PC-9 (cell line): ENCODE data around the gene TNFRSF1A. TPM values are rescaled to one million over a fixed set of nuclear protein-coding genes. Genes with fewer than 3 reads are reported as not detected.

Experiments
- BruUV-seq: library from RNA; stranded (reverse); fragments of 400-500 nt; replicated peaks from 2 replicates; lab custom pipeline; 2021; lab: Mats Ljungman, UMichigan
- CTCF ChIA-PET: fragments of 300-600 bp; sonication (Branson Sonifier 250); formaldehyde crosslinking; loops from one replicate; lab custom pipeline; 2022; ENCODE audit warnings: antibody characterized with exemption; lab: Charles Lee
- POLR2A ChIA-PET: fragments of 300-600 bp; sonication (Branson Sonifier 250); formaldehyde crosslinking; loops from one replicate; lab custom pipeline; 2022; ENCODE audit warnings: antibody characterized with exemption; ENCODE audit not compliant: unreplicated experiment; lab: Charles Lee
- DNase-seq, 2 experiments: peaks; one replicate each; pipeline versions ENCODE4 v3.0.0 to v3.0.0-alpha.2; 2015 to 2022; ENCODE audit warnings: mixed read lengths in 1 of 2
- H2AFZ ChIP-seq: fragments of 200-600 bp; sonication (generic); 2 replicates; pipeline ENCODE4 v1.8.1; 2017; ENCODE audit warnings: antibody characterized with exemption
- H3F3A ChIP-seq: fragments of 200-600 bp; sonication (generic); 2 replicates; pipeline ENCODE4 v1.8.1; 2017; ENCODE audit warnings: antibody characterized with exemption, mild to moderate bottlenecking, low read depth; ENCODE audit not compliant: insufficient read depth
- H3K27ac ChIP-seq: fragments of 200-600 bp; sonication (generic); 2 replicates; pipeline ENCODE4 v1.6.1; 2016; ENCODE audit warnings: mixed run types
- H3K27me3 ChIP-seq: fragments of 200-600 bp; sonication (generic); 2 replicates; pipeline ENCODE4 v1.6.1; 2016; ENCODE audit warnings: low read depth, mixed run types; ENCODE audit not compliant: insufficient read depth
- H3K36me3 ChIP-seq: fragments of 200-600 bp; sonication (generic); 2 replicates; pipeline ENCODE4 v1.6.1; 2016; ENCODE audit warnings: low read depth, mixed run types
- H3K4me1 ChIP-seq: fragments of 200-600 bp; sonication (generic); replicated peaks from 2 replicates; pipeline ENCODE4 v1.6.1; 2016; ENCODE audit warnings: mixed run types; ENCODE audit not compliant: insufficient read depth
- H3K4me2 ChIP-seq: fragments of 200-600 bp; sonication (generic); 2 replicates; pipeline ENCODE4 v1.6.1; 2017; ENCODE audit warnings: mixed run types
- H3K4me3 ChIP-seq: fragments of 200-600 bp; sonication (generic); 2 replicates; pipeline ENCODE4 v1.6.1; 2016; ENCODE audit warnings: mixed run types
- H3K79me2 ChIP-seq: fragments of 200-600 bp; sonication (generic); 2 replicates; pipeline ENCODE4 v1.6.1; 2017; ENCODE audit warnings: low read depth, mixed run types
- H3K9me2 ChIP-seq: fragments of 200-600 bp; sonication (generic); 2 replicates; pipeline ENCODE4 v1.8.1; 2017; ENCODE audit warnings: mild to moderate bottlenecking; ENCODE audit not compliant: insufficient read depth
- H3K9me3 ChIP-seq: fragments of 200-600 bp; sonication (generic); 2 replicates; pipeline ENCODE4 v1.8.1; 2016; ENCODE audit warnings: low read depth; ENCODE audit not compliant: insufficient read depth
- H4K20me1 ChIP-seq: fragments of 200-600 bp; sonication (generic); 2 replicates; pipeline ENCODE4 v1.8.1; 2017; ENCODE audit not compliant: insufficient read depth
- CTCF ChIP-seq: fragments of 200-600 bp; sonication (generic); conservative IDR thresholded peaks from 2 replicates; pipeline ENCODE4 v1.6.1; 2017; ENCODE audit warnings: mixed run types, antibody characterized with exemption, mild to moderate bottlenecking, moderate library complexity
- EZH2 ChIP-seq: fragments of 200-600 bp; sonication (generic); IDR thresholded peaks from 2 replicates; pipeline ENCODE4 v1.8.0; 2017; ENCODE audit warnings: antibody characterized with exemption, low read depth
- intact Hi-C: fragments of 100-400 bp; cut with micrococcal nuclease; formaldehyde crosslinking; loops from one replicate; pipeline ENCODE4 v1.10.0; 2022; ENCODE audit not compliant: unreplicated experiment
- total RNA-seq: library from RNA; stranded (reverse); gene quantifications from 2 replicates; pipeline ENCODE4 v1.2.3, GENCODE V29; 2021

Gene TNFRSF1A
- total RNA-seq, 1 experiment from 2014 or later, result 165 TPM

GRCh38 chr12:6384499-6385436 lies 42.9 kb upstream of the TNFRSF1A start:
- Histone ChIP-seq H3K9me2 (no peaks in the 10 kb centered on the region), H3K4me3 (peak overlapping the region; percentile 77), H3K4me1 (peaks cover 29% of the 10 kb centered on the region), H3K27me3 (no peaks in the 10 kb centered on the region), H3K36me3 (peaks cover 31% of the 10 kb centered on the region), H3F3A (peaks cover 31% of the 10 kb centered on the region), H3K27ac (peak overlapping the region; percentile 69), H3K79me2 (peaks cover 52% of the 10 kb centered on the region), H4K20me1 (peaks cover 3% of the 10 kb centered on the region; the same call in 1 of the 2 replicates), H3K4me2 (peak overlapping the region; percentile 94), H2AFZ (peak overlapping the region; percentile 72), H3K9me3 (no peaks in the 10 kb centered on the region)
- CTCF ChIA-PET, result interaction anchor here (0.7 kb wide), 2 partner anchors 14 to 124 kb away, joined by 3 to 4 read pairs; no protein-coding TSS in a partner anchor
- peak in 1 of 2 experiments; percentile 34 for DNase-seq
- BruUV-seq, result TSS peak; percentile 27
- TF ChIP-seq EZH2 (no peak), CTCF (no peak)
- POLR2A ChIA-PET, result interaction anchor here (0.5 to 1.8 kb wide), 7 partner anchors 8 to 149 kb away, joined by 3 to 33 read pairs (median 5); partner anchors contain the start of genes GAPDH and TNFRSF1A
- intact Hi-C loops, result loop anchor here (1.0 kb wide), 1 partner anchor 8 kb away; no protein-coding TSS in a partner anchor

GRCh38 chr12:6383572-6384498 lies 42.0 kb upstream of the TNFRSF1A start, which contains the start of gene LTBR:
TSS of gene LTBR (plus strand) at chr12:6384162. CDS start at chr12:6384359, 197 bp downstream.
- peak; percentile 88 to 99 for DNase-seq

More at GRCh38 chr12:6383572-6384498, 42.0 kb upstream of the TNFRSF1A start, which contains the start of gene LTBR:
- TF ChIP-seq EZH2, result no peak
- 0 out of 2 replicates have a peak, but pooled peaks have one; percentile 20 for TF ChIP-seq CTCF
- H2AFZ ChIP-seq, result peak within 1 kb of the TSS; percentile 79
- H4K20me1 ChIP-seq, result peaks cover 3% of the 10 kb centered on the region; the same call in 1 of the 2 replicates
- no peaks in the 10 kb centered on the region for H3K9me2 ChIP-seq
- H3K79me2 ChIP-seq, result peaks cover 52% of the 10 kb centered on the region
- H3K36me3 ChIP-seq, result peaks cover 29% of the 10 kb centered on the region
- H3F3A ChIP-seq, result peaks cover 27% of the 10 kb centered on the region
- ChIA-PET CTCF (interaction anchor here (0.5 to 1.0 kb wide), 6 partner anchors 9 to 1741 kb away, joined by 3 to 4 read pairs (median 3); no protein-coding TSS in a partner anchor), POLR2A (interaction anchor here (0.5 to 1.8 kb wide), 13 partner anchors 9 to 261 kb away, joined by 3 to 33 read pairs (median 5); partner anchors contain the start of genes GAPDH, MRPL51 and TNFRSF1A)
- peak within 1 kb of the TSS; percentile 94 for H3K4me2 ChIP-seq
- intact Hi-C loops, result loop anchor here (1.0 kb wide), 1 partner anchor 8 kb away; no protein-coding TSS in a partner anchor
- peak within 1 kb of the TSS; percentile 77 for H3K4me3 ChIP-seq
- peaks cover 29% of the 10 kb centered on the region for H3K4me1 ChIP-seq
- H3K9me3 ChIP-seq, result no peaks in the 10 kb centered on the region
- no TSS peak for BruUV-seq
- peak within 1 kb of the TSS; percentile 69 for H3K27ac ChIP-seq
- no peaks in the 10 kb centered on the region for H3K27me3 ChIP-seq
